22Rv1 (cell line): ENCODE measurements around the gene FARS2.

Experiments used
- H3K27ac ChIP-seq: fragments of 450-650 bp; 2 replicates; pipeline ENCODE4 v1.5.1; 2017
- ZFX ChIP-seq: fragments of 450-650 bp; IDR thresholded peaks from 2 replicates; pipeline ENCODE4 v1.6.1; 2017; ENCODE audit warnings: antibody characterized with exemption, borderline replicate concordance
- TF ChIP-seq, protein P1 (sequence below): fragments of 450-650 bp; IDR thresholded peaks from 2 replicates; pipeline ENCODE4 v1.5.1; 2017; ENCODE audit warnings: mild to moderate bottlenecking

Gene FARS2

DNA sequence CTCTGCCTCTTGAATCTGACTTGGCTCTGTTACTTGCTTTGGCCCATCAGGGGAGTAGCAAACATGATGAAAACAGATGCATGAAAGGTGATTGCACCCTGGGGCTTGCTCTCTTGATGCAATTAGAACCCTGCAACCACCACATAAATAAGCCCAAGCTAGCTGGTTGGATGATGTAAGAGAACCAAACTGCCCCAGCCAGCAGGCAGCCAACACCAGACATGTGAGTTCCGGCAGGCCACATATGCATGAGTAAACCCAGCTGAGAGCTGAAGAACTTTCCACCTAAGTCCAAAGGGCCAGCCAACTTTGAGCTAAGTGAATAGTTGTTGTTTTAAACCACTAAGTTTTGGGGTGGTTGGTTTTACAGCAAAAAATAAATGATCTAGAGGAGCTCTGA, 268.4 kb downstream of the FARS2 start:
- no peak overlapping the region for H3K27ac ChIP-seq

DNA sequence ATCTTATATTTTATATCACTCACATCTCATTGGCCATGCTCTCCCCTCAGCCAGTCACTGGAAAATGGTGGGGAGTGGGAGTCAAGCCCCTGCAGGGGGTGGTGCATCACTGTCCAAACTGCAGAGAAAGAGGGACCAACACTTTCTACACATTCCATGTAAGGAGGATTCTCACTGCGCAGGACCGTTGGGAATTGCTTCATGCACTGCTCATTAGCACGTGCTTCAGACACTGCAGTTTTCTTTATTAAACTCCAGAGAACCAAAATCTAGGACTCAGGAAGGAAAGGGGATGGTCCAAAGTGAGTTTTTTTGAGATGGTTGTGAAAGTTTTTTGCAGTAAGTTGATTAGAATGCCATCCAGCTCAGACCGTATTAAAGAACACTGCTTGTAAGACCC, 269.8 kb downstream of the FARS2 start:
- H3K27ac ChIP-seq: no peak overlapping the region
- no peak for TF ChIP-seq ZFX
- TF ChIP-seq, protein P1, sequence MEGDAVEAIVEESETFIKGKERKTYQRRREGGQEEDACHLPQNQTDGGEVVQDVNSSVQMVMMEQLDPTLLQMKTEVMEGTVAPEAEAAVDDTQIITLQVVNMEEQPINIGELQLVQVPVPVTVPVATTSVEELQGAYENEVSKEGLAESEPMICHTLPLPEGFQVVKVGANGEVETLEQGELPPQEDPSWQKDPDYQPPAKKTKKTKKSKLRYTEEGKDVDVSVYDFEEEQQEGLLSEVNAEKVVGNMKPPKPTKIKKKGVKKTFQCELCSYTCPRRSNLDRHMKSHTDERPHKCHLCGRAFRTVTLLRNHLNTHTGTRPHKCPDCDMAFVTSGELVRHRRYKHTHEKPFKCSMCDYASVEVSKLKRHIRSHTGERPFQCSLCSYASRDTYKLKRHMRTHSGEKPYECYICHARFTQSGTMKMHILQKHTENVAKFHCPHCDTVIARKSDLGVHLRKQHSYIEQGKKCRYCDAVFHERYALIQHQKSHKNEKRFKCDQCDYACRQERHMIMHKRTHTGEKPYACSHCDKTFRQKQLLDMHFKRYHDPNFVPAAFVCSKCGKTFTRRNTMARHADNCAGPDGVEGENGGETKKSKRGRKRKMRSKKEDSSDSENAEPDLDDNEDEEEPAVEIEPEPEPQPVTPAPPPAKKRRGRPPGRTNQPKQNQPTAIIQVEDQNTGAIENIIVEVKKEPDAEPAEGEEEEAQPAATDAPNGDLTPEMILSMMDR: no peak

More for the DNA sequence above, 268.4 kb downstream of the FARS2 start:
- TF ChIP-seq, protein P1: no peak
- no peak for TF ChIP-seq ZFX

DNA sequence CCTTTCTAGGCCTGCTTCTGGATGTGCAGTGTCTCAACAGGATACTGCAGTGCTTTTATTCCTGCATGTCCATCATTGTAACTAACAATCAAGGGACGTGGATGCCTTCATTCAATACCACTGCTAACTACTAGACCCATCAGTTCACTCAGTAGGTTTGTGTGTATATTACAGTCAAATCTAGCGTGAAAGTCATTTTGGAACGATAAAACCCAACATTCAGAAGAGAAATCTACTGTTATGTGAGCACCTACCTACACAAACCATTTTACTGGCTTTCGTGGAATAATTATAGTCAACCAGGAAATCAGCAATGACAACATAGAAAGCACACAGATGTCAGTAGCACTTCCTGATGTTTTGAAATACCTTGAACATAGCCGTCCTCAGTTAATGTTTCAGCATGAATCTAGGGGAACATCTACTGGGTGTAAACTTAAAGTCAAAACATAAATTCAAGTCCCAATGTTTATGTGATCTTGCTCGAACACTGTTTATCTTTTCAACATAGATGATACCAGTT, 270.6 kb downstream of the FARS2 start:
- no peak overlapping the region for H3K27ac ChIP-seq
- TF ChIP-seq, protein P1: no peak
- TF ChIP-seq ZFX: no peak

DNA sequence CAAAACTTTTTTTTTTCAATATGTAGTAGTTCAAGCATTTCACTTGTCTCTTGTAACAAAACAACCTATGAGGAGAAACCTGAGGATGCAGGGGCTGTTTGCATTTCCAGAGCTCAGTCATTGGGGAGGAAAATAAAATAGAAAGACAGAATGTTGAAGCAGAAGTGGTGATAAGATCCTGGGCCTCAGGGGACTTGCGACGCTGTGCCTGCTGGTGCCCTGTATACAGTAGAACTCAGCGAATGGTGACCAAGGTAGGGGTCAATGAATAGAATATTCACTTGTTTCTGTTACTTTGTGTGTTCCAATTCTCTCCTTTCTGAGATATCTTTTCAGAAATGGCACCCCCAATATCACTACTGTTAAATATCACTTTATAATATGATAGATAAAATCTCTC, 271.6 kb downstream of the FARS2 start:
- TF ChIP-seq, protein P1: no peak
- no peak for TF ChIP-seq ZFX
- H3K27ac ChIP-seq: no peak overlapping the region

DNA sequence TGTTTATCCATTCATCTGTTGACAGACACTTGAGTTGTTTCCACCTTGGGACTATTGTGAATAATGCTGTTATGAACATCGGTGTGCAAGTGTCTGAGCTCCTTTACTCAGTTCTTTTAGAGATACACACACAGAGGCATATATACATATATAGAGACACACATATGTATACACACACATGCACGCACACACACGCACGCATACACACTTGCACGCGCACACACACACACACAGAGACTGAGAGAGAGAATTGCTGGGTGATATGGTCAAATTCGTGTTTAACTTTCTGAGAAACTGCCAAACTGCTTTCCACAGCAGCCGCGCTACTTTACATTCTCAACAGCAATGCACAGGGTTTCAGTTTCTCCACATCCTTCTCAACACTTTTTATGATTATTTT, 273.3 kb downstream of the FARS2 start:
- H3K27ac ChIP-seq: no peak overlapping the region
- no peak for TF ChIP-seq ZFX
- TF ChIP-seq, protein P1: no peak

DNA sequence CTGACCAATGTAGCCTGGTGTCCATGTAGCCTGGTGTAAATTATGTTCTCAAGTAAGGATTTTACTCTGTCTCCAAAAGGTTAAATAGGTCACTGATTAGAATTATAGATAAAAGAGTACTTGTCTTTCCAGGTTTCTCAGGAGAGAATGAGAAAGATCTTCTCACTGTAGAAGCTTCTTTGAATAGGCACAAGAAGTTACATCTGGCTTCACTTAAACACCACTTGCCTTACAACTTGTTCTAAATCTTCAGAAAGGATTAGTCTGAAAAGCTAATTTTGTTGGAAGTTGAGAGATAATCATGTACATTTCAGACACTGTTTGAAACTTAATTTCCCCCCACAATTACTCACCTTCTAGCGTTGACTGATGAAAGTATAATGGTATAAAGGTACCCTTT, 275.3 kb downstream of the FARS2 start:
- no peak for TF ChIP-seq ZFX
- no peak overlapping the region for H3K27ac ChIP-seq

DNA sequence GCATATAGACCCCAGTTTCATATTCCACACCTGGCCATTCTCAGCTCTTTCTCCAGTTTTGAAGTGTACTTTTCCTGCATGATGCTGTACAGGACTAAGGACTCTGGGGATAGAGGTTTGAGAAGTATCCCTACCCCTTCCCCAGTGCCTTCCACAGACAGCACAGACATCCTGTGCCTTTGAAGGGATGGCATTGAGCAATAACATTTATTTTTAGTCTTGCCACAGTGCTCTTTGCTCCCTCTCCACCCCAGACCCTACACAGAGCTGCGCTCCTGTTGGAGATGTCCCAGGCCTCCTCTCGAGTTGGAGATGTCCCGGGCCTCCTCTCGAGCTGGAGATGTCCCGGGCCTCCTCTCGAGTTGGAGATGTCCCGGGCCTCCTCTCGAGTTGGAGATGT, 275.8 kb downstream of the FARS2 start:
- TF ChIP-seq, protein P1: no peak
- no peak for TF ChIP-seq ZFX
- H3K27ac ChIP-seq: no peak overlapping the region

DNA sequence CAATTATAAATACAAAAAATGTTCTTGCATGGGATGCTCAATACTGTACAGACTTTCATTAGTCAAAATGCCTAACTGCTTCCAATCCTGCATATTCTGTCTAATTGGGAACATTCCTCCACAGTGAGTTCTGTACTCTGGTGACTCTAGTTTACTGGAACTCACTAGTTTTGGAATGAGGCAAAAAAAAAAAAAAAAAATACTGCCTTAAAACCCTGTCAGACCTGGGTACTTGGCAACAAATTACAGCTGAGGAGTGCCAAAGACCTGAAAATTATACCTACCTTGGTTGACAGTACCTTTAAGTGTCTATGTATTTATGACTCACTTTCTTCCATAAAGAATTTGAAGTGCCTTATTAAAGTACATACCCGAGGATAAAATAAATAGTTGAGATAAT, 276.7 kb downstream of the FARS2 start:
- H3K27ac ChIP-seq: peak overlapping the region; percentile 51
- TF ChIP-seq ZFX: no peak
- TF ChIP-seq, protein P1: no peak
